B cell (primary cell): ENCODE measurements around the gene LACTB. TPM values are rescaled to one million over a fixed set of nuclear protein-coding genes. Genes with fewer than 3 reads are reported as not detected.

Experiments used
- ATAC-seq: fragments of 200-7000 bp; cut with Tn5 transposase; one replicate; pipeline ENCODE4 v1.10.0; 2021; ENCODE audit warnings: low read depth, mild to moderate bottlenecking, moderate number of reproducible peaks, moderate library complexity
- CTCF ChIA-PET: fragments of 350-600 bp; sonication (Branson Sonifier 250); formaldehyde crosslinking; loops from one replicate; lab custom pipeline; 2021; ENCODE audit warnings: antibody characterized with exemption, inconsistent platforms; lab: Charles Lee
- POLR2A ChIA-PET: fragments of 350-600 bp; sonication (Branson Sonifier 250); formaldehyde crosslinking; loops from one replicate; lab custom pipeline; 2021; ENCODE audit warnings: antibody characterized with exemption; lab: Charles Lee
- DNase-seq: peaks from one replicate; pipeline ENCODE4 v3.0.0; 2013
- H2AFZ ChIP-seq: 2 replicates; pipeline ENCODE4 v1.6.1; 2012; ENCODE audit warnings: mild to moderate bottlenecking, low read depth, low read length; ENCODE audit not compliant: insufficient read depth, poor library complexity, severe bottlenecking
- H3K27ac ChIP-seq, 2 donors: 1 replicate in 1 of 2; 2 replicates in 1 of 2; pipeline ENCODE4 v1.5.1; 2012 to 2013; ENCODE audit warnings: low read length in 2 of 2, mild to moderate bottlenecking in 2 of 2, moderate library complexity in 1 of 2
- H3K27me3 ChIP-seq, 4 experiments: fragments of 200-600 bp in 1 of 4; sonication (generic) in 1 of 4; replicated peaks in 1 of 4; 1 replicate in 2 of 4; 2 replicates in 2 of 4; pipeline versions ENCODE4 v1.6.1 to v1.7.0; 2013 to 2016; ENCODE audit warnings: low read length in 3 of 4, mild to moderate bottlenecking in 2 of 4, mixed read lengths in 1 of 4, moderate library complexity in 1 of 4; ENCODE audit not compliant: insufficient read depth in 4 of 4, control insufficient read depth in 3 of 4; ENCODE audit errors: control extremely low read depth in 1 of 4
- H3K36me3 ChIP-seq, 2 experiments: replicated peaks in 1 of 2; 1 replicate in 1 of 2; 2 replicates in 1 of 2; pipeline versions ENCODE4 v1.6.1 to v1.7.1; 2013; ENCODE audit warnings: low read length in 1 of 2; ENCODE audit not compliant: insufficient read depth in 2 of 2, control insufficient read depth in 1 of 2; ENCODE audit errors: control extremely low read depth in 1 of 2, extremely low read depth in 1 of 2
- H3K4me1 ChIP-seq, 2 donors: fragments of 200-600 bp in 1 of 2; sonication (generic) in 1 of 2; 1 replicate in 1 of 2; 2 replicates in 1 of 2; pipeline versions ENCODE4 v1.5.1 to v1.6.1; 2013 to 2017; ENCODE audit warnings: low read length in 2 of 2; ENCODE audit not compliant: control insufficient read depth in 2 of 2, insufficient read depth in 2 of 2
- H3K4me2 ChIP-seq: replicated peaks from 2 replicates; pipeline ENCODE3; 2012; ENCODE audit warnings: mild to moderate bottlenecking, low read depth, low read length; ENCODE audit not compliant: poor library complexity, severe bottlenecking
- H3K4me3 ChIP-seq, 5 experiments: fragments of 200-600 bp in 1 of 5; sonication (generic) in 1 of 5; 1 replicate in 3 of 5; 2 replicates in 2 of 5; pipeline versions ENCODE4 v1.5.1 to v1.7.0; 2011 to 2016; ENCODE audit warnings: low read length in 4 of 5, mild to moderate bottlenecking in 4 of 5, low read depth in 2 of 5, control low read depth in 1 of 5, moderate library complexity in 1 of 5; ENCODE audit not compliant: insufficient read depth in 1 of 5; ENCODE audit errors: control extremely low read depth in 1 of 5, extremely low read depth in 1 of 5
- H3K79me2 ChIP-seq: fragments of 200-600 bp; sonication (generic); one replicate; pipeline ENCODE4 v1.6.0; 2016; ENCODE audit warnings: low read length; ENCODE audit not compliant: control insufficient read depth, insufficient read depth
- H3K9ac ChIP-seq: fragments of 200-600 bp; sonication (generic); 2 replicates; pipeline ENCODE4 v1.6.1; 2017; ENCODE audit warnings: mild to moderate bottlenecking, low read length, moderate library complexity
- H3K9me3 ChIP-seq, 3 donors: one replicate each; pipeline versions ENCODE4 v1.6.1 to v1.7.1; 2013; ENCODE audit warnings: low read length in 2 of 3; ENCODE audit not compliant: control insufficient read depth in 2 of 3, insufficient read depth in 1 of 3; ENCODE audit errors: control extremely low read depth in 1 of 3
- H4K20me1 ChIP-seq: 2 replicates; pipeline ENCODE4 v1.6.0; 2012; ENCODE audit warnings: mild to moderate bottlenecking, low read length; ENCODE audit not compliant: insufficient read depth, control insufficient read depth, poor library complexity, severe bottlenecking
- H3K27ac Mint-ChIP-seq: one replicate; pipeline ENCODE4 v1.8.0; 2021; ENCODE audit warnings: mixed read lengths
- H3K27me3 Mint-ChIP-seq: one replicate; pipeline ENCODE4 v1.8.0; 2021; ENCODE audit warnings: mixed read lengths
- H3K4me1 Mint-ChIP-seq: one replicate; pipeline ENCODE4 v1.8.0; 2021; ENCODE audit warnings: mixed read lengths
- H3K4me3 Mint-ChIP-seq: one replicate; pipeline ENCODE4 v1.8.0; 2021; ENCODE audit warnings: mixed read lengths
- H3K9me3 Mint-ChIP-seq: one replicate; pipeline ENCODE4 v1.8.0; 2022; ENCODE audit warnings: mixed read lengths; ENCODE audit not compliant: insufficient read depth
- CTCF ChIP-seq: fragments of 200-600 bp; IDR thresholded peaks from one replicate; pipeline ENCODE4 v1.8.0; 2022; ENCODE audit warnings: antibody characterized with exemption, mild to moderate bottlenecking
- EZH2 ChIP-seq: IDR thresholded peaks from 2 replicates; pipeline ENCODE4 v1.6.1; 2012; ENCODE audit warnings: borderline replicate concordance, low read depth, mild to moderate bottlenecking, moderate library complexity, low read length; ENCODE audit not compliant: insufficient read depth, poor library complexity, severe bottlenecking
- WGBS: methylation state at CpG from one replicate; pipeline ENCODE4 v1.1.5; 2013; ENCODE audit warnings: missing lambda C conversion rate; ENCODE audit not compliant: insufficient coverage; 5-methylcytosine and 5-hydroxymethylcytosine counted together
- intact Hi-C: fragments of 100-400 bp; cut with micrococcal nuclease; formaldehyde crosslinking; loops from one replicate; pipeline ENCODE4 v1.10.0; 2022
- polyA plus RNA-seq: library from polyadenylated mRNA; depleted of rRNA; stranded (reverse); fragments of >200 nt; gene quantifications from 2 replicates; pipeline ENCODE4 v1.2.3, GENCODE V29; 2012
- total RNA-seq, 2 donors: library from RNA; stranded (reverse); fragments of 120-200 nt in 1 of 2; gene quantifications; 1 replicate in 1 of 2; 2 replicates in 1 of 2; pipeline versions ENCODE4 v1.2.3 to v1.2.4, GENCODE V29; 2013 to 2022

The LACTB gene
- total and polyA plus RNA-seq, 2 donors (not counting 1 experiment from before 2014, with no cell fraction given): 5.0 to 20.0 TPM

GRCh38 chr15:63133786-63134185 is 12.1 kb downstream of the LACTB start:
- no peak for ATAC-seq
- Histone ChIP-seq H3K36me3 (peaks cover 4 to 19% of the 10 kb centered on the region in 2 experiments), H3K4me3 (no peak overlapping the region), H3K9ac (no peak overlapping the region), H3K4me1 (no peaks in the 10 kb centered on the region), H3K4me2 (no peak overlapping the region), H3K27ac (no peak overlapping the region), H3K79me2 (no peaks in the 10 kb centered on the region), H2AFZ (no peak overlapping the region), H3K9me3 (no peaks in the 10 kb centered on the region), H3K27me3 (no peaks in the 10 kb centered on the region), H4K20me1 (peaks cover 4% of the 10 kb centered on the region)
- no peaks in the 10 kb centered on the region for H3K9me3 Mint-ChIP-seq
- WGBS: no CpG with 5 or more reads among the region's 1 CpG
- TF ChIP-seq EZH2 (no peak), CTCF (no peak)
- H3K27me3 Mint-ChIP-seq: no peaks in the 10 kb centered on the region
- no peak overlapping the region for H3K27ac Mint-ChIP-seq
- H3K4me3 Mint-ChIP-seq: no peak overlapping the region
- POLR2A ChIA-PET: no interaction called here
- no peak for DNase-seq
- intact Hi-C loops: no loop called here
- peaks cover 6% of the 10 kb centered on the region for H3K4me1 Mint-ChIP-seq
- CTCF ChIA-PET: interaction anchor here (0.6 to 1.1 kb wide), 2 partner anchors 86 to 336 kb away, joined by 3 read pairs; no protein-coding TSS in a partner anchor

- no peaks in the 10 kb centered on the region for H3K9me3 ChIP-seq
- peaks cover 6% of the 10 kb centered on the region for H3K4me1 Mint-ChIP-seq
- no peaks in the 10 kb centered on the region for H3K27me3 Mint-ChIP-seq
- no peaks in the 10 kb centered on the region for H3K4me1 ChIP-seq
- H3K4me2 ChIP-seq: no peak overlapping the region
- no peak overlapping the region for H3K27ac Mint-ChIP-seq
- no peak overlapping the region for H3K27ac ChIP-seq
- TF ChIP-seq CTCF (no peak), EZH2 (no peak)
- no peak overlapping the region for H3K4me3 Mint-ChIP-seq
- POLR2A ChIA-PET: no interaction called here
- no CpG with 5 or more reads among the region's 2 CpGs for WGBS
- no peak overlapping the region for H2AFZ ChIP-seq
- no peak overlapping the region for H3K9ac ChIP-seq
- CTCF ChIA-PET: interaction anchor here (1.1 kb wide), 1 partner anchor 87 kb away, joined by 3 read pairs; no protein-coding TSS in a partner anchor
- intact Hi-C loops: no loop called here
- H3K27me3 ChIP-seq: no peaks in the 10 kb centered on the region
- DNase-seq: no peak
- no peaks in the 10 kb centered on the region for H3K9me3 Mint-ChIP-seq
- no peak overlapping the region for H3K4me3 ChIP-seq
- peaks cover 4% of the 10 kb centered on the region for H4K20me1 ChIP-seq
- peaks cover 3 to 17% of the 10 kb centered on the region in 2 experiments for H3K36me3 ChIP-seq
- no peak for ATAC-seq
- H3K79me2 ChIP-seq: no peaks in the 10 kb centered on the region
These were observed 12.8 kb downstream of the LACTB start for GRCh38 chr15:63134245-63134985.
